Natural killer cell (primary cell): ENCODE measurements around the gene NR1H2. TPM values are rescaled to one million over a fixed set of nuclear protein-coding genes. Genes with fewer than 3 reads are reported as not detected.

ENCODE experiments used
- ATAC-seq, 3 donors: fragments of 150-1000 bp in 2 of 3; fragments of 200-7000 bp in 1 of 3; cut with Tn5 transposase; 1 replicate in 1 of 3; 2 replicates in 2 of 3; pipeline ENCODE4 v1.10.0; 2021; ENCODE audit warnings: mild to moderate bottlenecking in 2 of 3, moderate library complexity in 2 of 3
- DNase-seq, 2 donors: peaks; one replicate each; pipeline versions ENCODE4 v3.0.0 to v3.0.0-alpha.2; 2013 to 2021; ENCODE audit warnings: mixed read lengths in 1 of 2
- H3K27ac ChIP-seq: one replicate; pipeline ENCODE4 v1.5.1; 2013; ENCODE audit warnings: mild to moderate bottlenecking, low read length
- H3K27me3 ChIP-seq: one replicate; pipeline ENCODE4 v1.6.1; 2013; ENCODE audit warnings: low read length; ENCODE audit not compliant: control insufficient read depth, insufficient read depth
- H3K36me3 ChIP-seq: one replicate; pipeline ENCODE4 v1.6.1; 2013; ENCODE audit warnings: low read length; ENCODE audit not compliant: control insufficient read depth, insufficient read depth
- H3K4me1 ChIP-seq: one replicate; pipeline ENCODE4 v1.6.1; 2013; ENCODE audit warnings: low read length; ENCODE audit not compliant: control insufficient read depth, insufficient read depth
- H3K4me3 ChIP-seq: one replicate; pipeline ENCODE4 v1.5.1; 2013; ENCODE audit warnings: low read length
- H3K9me3 ChIP-seq: one replicate; pipeline ENCODE4 v1.6.1; 2013; ENCODE audit warnings: low read length; ENCODE audit not compliant: control insufficient read depth, insufficient read depth
- H3K27ac Mint-ChIP-seq, 2 donors: one replicate each; pipeline ENCODE4 v1.8.0; 2022; ENCODE audit warnings: mild to moderate bottlenecking in 2 of 2, mixed read lengths in 2 of 2, moderate library complexity in 1 of 2
- H3K27me3 Mint-ChIP-seq, 2 donors: one replicate each; pipeline ENCODE4 v1.8.0; 2022; ENCODE audit warnings: low read depth in 2 of 2, mixed read lengths in 2 of 2
- H3K36me3 Mint-ChIP-seq: one replicate; pipeline ENCODE4 v1.8.0; 2022; ENCODE audit warnings: mixed read lengths
- H3K4me1 Mint-ChIP-seq, 2 donors: one replicate each; pipeline ENCODE4 v1.8.0; 2022; ENCODE audit warnings: mixed read lengths in 2 of 2
- H3K4me3 Mint-ChIP-seq: one replicate; pipeline ENCODE4 v1.8.0; 2022; ENCODE audit warnings: mild to moderate bottlenecking, moderate library complexity, mixed read lengths
- H3K9me3 Mint-ChIP-seq, 2 donors: one replicate each; pipeline ENCODE4 v1.8.0; 2022; ENCODE audit warnings: mixed read lengths in 2 of 2
- CTCF ChIP-seq: fragments of 200-600 bp; IDR thresholded peaks from one replicate; pipeline ENCODE4 v1.8.0; 2022; ENCODE audit warnings: antibody characterized with exemption
- WGBS: methylation state at CpG from one replicate; pipeline ENCODE4 v1.1.7; 2013; ENCODE audit warnings: missing lambda C conversion rate; ENCODE audit not compliant: insufficient coverage; 5-methylcytosine and 5-hydroxymethylcytosine counted together
- intact Hi-C: fragments of 100-400 bp; cut with micrococcal nuclease; formaldehyde crosslinking; loops from one replicate; pipeline ENCODE4 v1.14.2; 2022
- total RNA-seq, 4 donors: library from RNA; stranded (reverse); fragments of 120-200 nt in 1 of 4; gene quantifications; one replicate each; pipeline versions ENCODE4 v1.2.3 to v1.2.4, GENCODE V29; 2013 to 2022

NR1H2 gene
- total RNA-seq, 3 donors from 2014 or later (not counting 1 experiment from before 2014, with no cell fraction given), result 185 to 217 (median 211) TPM

- DNase-seq (no peak), ATAC-seq (no peak)
- H3K27ac Mint-ChIP-seq, result no peak overlapping the region
- no peak overlapping the region for H3K4me3 Mint-ChIP-seq
- H3K27me3 ChIP-seq, result peaks cover 9% of the 10 kb centered on the region
- no peaks in the 10 kb centered on the region for H3K36me3 ChIP-seq
- intact Hi-C loops, result no loop called here
- H3K27ac ChIP-seq, result no peak overlapping the region
- TF ChIP-seq CTCF, result no peak
- no peak overlapping the region for H3K4me3 ChIP-seq
- H3K4me1 Mint-ChIP-seq, result peaks cover 12 to 19% of the 10 kb centered on the region in 2 donors
- H3K36me3 Mint-ChIP-seq, result no peaks in the 10 kb centered on the region
- no peaks in the 10 kb centered on the region for H3K9me3 Mint-ChIP-seq
- H3K27me3 Mint-ChIP-seq, result peaks cover 20 to 27% of the 10 kb centered on the region in 2 donors
- no peaks in the 10 kb centered on the region for H3K9me3 ChIP-seq
- 95% methylated on average over 21 of the region's 22 CpGs for WGBS
- H3K4me1 ChIP-seq, result peaks cover 32% of the 10 kb centered on the region
Measured at GRCh38 chr19:50423279-50424113, 47.2 kb downstream of the NR1H2 start.

- H3K4me1 ChIP-seq, result peaks cover 22% of the 10 kb centered on the region
- Mint-ChIP-seq H3K4me3 (no peak overlapping the region), H3K36me3 (no peaks in the 10 kb centered on the region), H3K27ac (no peak overlapping the region), H3K27me3 (peaks cover 3 to 7% of the 10 kb centered on the region in 2 donors), H3K9me3 (no peaks in the 10 kb centered on the region), H3K4me1 (peaks cover 0 to under 1% of the 10 kb centered on the region in 2 donors)
- no peak overlapping the region for H3K4me3 ChIP-seq
- no peak overlapping the region for H3K27ac ChIP-seq
- ATAC-seq, result no peak
- DNase-seq, result no peak
- H3K27me3 ChIP-seq, result peaks cover 5% of the 10 kb centered on the region
- TF ChIP-seq CTCF, result no peak
- no peaks in the 10 kb centered on the region for H3K36me3 ChIP-seq
- 81% methylated on average over 7 of the region's 7 CpGs for WGBS
- intact Hi-C loops, result no loop called here
- H3K9me3 ChIP-seq, result no peaks in the 10 kb centered on the region
Measured at GRCh38 chr19:50425581-50425980, 49.3 kb downstream of the NR1H2 start.

DNA sequence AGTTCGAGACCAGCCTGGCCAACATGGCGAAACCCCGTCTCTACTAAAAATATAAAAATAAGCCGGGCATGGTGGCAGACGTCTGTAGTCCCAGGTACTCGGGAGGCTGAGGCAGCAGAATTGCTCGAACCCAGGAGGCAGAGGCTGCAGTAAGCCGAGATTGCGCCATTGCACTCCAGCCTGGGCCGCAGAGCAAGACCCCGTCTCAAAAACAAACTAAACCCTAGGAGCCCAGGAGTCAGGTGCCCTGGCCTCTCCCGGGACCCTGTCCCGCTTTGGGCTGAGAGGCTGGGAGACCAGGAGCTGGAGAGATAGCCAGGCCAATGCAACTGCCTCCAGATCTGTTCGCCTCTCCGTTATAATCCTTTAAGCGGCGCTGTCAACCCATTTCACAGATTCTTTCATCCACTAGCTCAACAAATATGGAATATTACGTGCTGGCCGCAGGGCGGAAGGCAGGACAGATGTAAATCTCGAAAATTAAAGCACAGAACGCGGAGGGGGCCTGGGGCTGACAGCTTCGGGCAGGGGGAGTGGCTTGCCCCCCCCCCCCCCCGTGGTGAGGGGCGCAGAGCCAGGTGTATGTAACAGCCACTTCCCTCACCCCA, 51.2 kb downstream of the NR1H2 start:
- peaks cover 9 to 16% of the 10 kb centered on the region in 2 donors for H3K4me1 Mint-ChIP-seq
- Histone ChIP-seq H3K4me1 (peaks cover 31% of the 10 kb centered on the region), H3K36me3 (no peaks in the 10 kb centered on the region), H3K4me3 (no peak overlapping the region), H3K27me3 (peaks cover 5% of the 10 kb centered on the region), H3K9me3 (no peaks in the 10 kb centered on the region), H3K27ac (peak overlapping the region; percentile 71)
- no peaks in the 10 kb centered on the region for H3K36me3 Mint-ChIP-seq
- H3K27me3 Mint-ChIP-seq, result peaks cover 0 to 11% of the 10 kb centered on the region in 2 donors
- H3K27ac Mint-ChIP-seq, result no peak overlapping the region
- ATAC-seq (no peak), DNase-seq (no peak)
- no peaks in the 10 kb centered on the region for H3K9me3 Mint-ChIP-seq
- intact Hi-C loops, result no loop called here
- 85% methylated on average over 24 of the region's 26 CpGs for WGBS
- no peak for TF ChIP-seq CTCF
- H3K4me3 Mint-ChIP-seq, result no peak overlapping the region
